GM21786 (cell line): ENCODE results near the gene APPBP2.
"Not testable (repeated sequence)": the region's sequence is repeated elsewhere in the genome, so short reads cannot be mapped to it uniquely, and the experiment has no call there.

ENCODE experiments used
- ATAC-seq: cut with Tn5 transposase; IDR thresholded peaks from one replicate; pipeline ENCODE4 v1.9.1; 2021; ENCODE audit not compliant: unreplicated experiment

Gene APPBP2

GRCh38 chr17:60496041-60496440, 30.0 kb downstream of the APPBP2 start:
- ATAC-seq: no peak

GRCh38 chr17:60495260-60495659, 30.8 kb downstream of the APPBP2 start:
- no peak for ATAC-seq

- no peak for ATAC-seq
Observed at GRCh38 chr17:60493847-60494321, 32.2 kb downstream of the APPBP2 start.

GRCh38 chr17:60491771-60492170, 34.3 kb downstream of the APPBP2 start:
- ATAC-seq: no peak

GRCh38 chr17:60490594-60490993, 35.4 kb downstream of the APPBP2 start:
- not testable (repeated sequence) for ATAC-seq

GRCh38 chr17:60481604-60482003, 44.4 kb downstream of the APPBP2 start:
- no peak for ATAC-seq

- ATAC-seq: no peak
Observed at GRCh38 chr17:60473788-60474187, 52.3 kb downstream of the APPBP2 start.

GRCh38 chr17:60472449-60472848, 53.6 kb downstream of the APPBP2 start:
- no peak for ATAC-seq

GRCh38 chr17:60471451-60471850, 54.6 kb downstream of the APPBP2 start:
- no peak for ATAC-seq

GRCh38 chr17:60468371-60468770, 57.7 kb downstream of the APPBP2 start:
- no peak for ATAC-seq

GRCh38 chr17:60464343-60464742, 61.7 kb downstream of the APPBP2 start:
- ATAC-seq: no peak

GRCh38 chr17:60463157-60463835, 62.7 kb downstream of the APPBP2 start:
- no peak for ATAC-seq

GRCh38 chr17:60461584-60461983, 64.5 kb downstream of the APPBP2 start:
- no peak for ATAC-seq

GRCh38 chr17:60457148-60457547, 68.9 kb downstream of the APPBP2 start:
- ATAC-seq: no peak

GRCh38 chr17:60455378-60455777, 70.7 kb downstream of the APPBP2 start:
- ATAC-seq: no peak

GRCh38 chr17:60451965-60452364, 74.1 kb downstream of the APPBP2 start:
- no peak for ATAC-seq

- no peak for ATAC-seq
Observed at GRCh38 chr17:60451071-60451470, 75.0 kb downstream of the APPBP2 start.

- no peak for ATAC-seq
Observed at GRCh38 chr17:60447375-60447774, 78.7 kb downstream of the APPBP2 start.

GRCh38 chr17:60445144-60445543, 80.9 kb downstream of the APPBP2 start:
- ATAC-seq: no peak

- ATAC-seq: no peak
Observed at GRCh38 chr17:60443713-60444112, 82.3 kb downstream of the APPBP2 start.

- ATAC-seq: no peak
Observed at GRCh38 chr17:60442271-60443173, 83.5 kb downstream of the APPBP2 start.

- no peak for ATAC-seq
Observed at GRCh38 chr17:60439501-60439900, 86.5 kb downstream of the APPBP2 start.
